ENCODE results near the gene MAU2. TPM values are rescaled to one million over a fixed set of nuclear protein-coding genes. Genes with fewer than 3 reads are reported as not detected.

MAU2 gene
- total and polyA plus RNA-seq, 2 of the 13 experiments (the other 11 are each of a cell fraction or from before 2014, with no cell fraction given) = 16.8 to 33.8 TPM

GRCh38 chr19:19404879-19405860 is 84.5 kb downstream of the MAU2 start, which contains the start of gene GATAD2A (continued):
- TF ChIP-seq ARID4A (CRISPR knock-in tag; IDR thresholded peaks at IDR 0.05; ENCODE audit: borderline replicate concordance) (peak; percentile 88), ATF5 (CRISPR knock-in tag; IDR thresholded peaks at IDR 0.05; ENCODE audit: low read depth) (peak; percentile 83; the same call in 1 of the 2 replicates), ZC3H4 (CRISPR knock-in tag; IDR thresholded peaks at IDR 0.05; ENCODE audit: borderline replicate concordance) (no peak), CBFB (CRISPR knock-in tag; IDR thresholded peaks at IDR 0.05) (peak; percentile 65; the same call in 1 of the 2 replicates), NFE2L1 (CRISPR knock-in tag; IDR thresholded peaks at IDR 0.05; ENCODE audit: borderline replicate concordance) (peak; percentile 52; the same call in 1 of the 2 replicates), ZNF235 (CRISPR knock-in tag; IDR thresholded peaks at IDR 0.05; ENCODE audit: borderline replicate concordance) (peak; percentile 69; the same call in 1 of the 2 replicates), ZNF354B (CRISPR knock-in tag; IDR thresholded peaks at IDR 0.05) (peak; percentile 97), ZNF816 (CRISPR knock-in tag; IDR thresholded peaks at IDR 0.05; ENCODE audit: borderline replicate concordance) (0 out of 2 replicates have a peak, but pooled peaks have one; percentile 53), ZNF530 (CRISPR knock-in tag; IDR thresholded peaks at IDR 0.05; ENCODE audit: low read depth) (no peak), MBD4 (IDR thresholded peaks at IDR 0.05; ENCODE audit: borderline replicate concordance, low read length) (no peak), SKI (IDR thresholded peaks at IDR 0.05; ENCODE audit: partially characterized antibody) (peak; percentile 62), FOXK2 (IDR thresholded peaks at IDR 0.05) (no peak), DNMT3B (CRISPR knock-in tag; conservative IDR thresholded peaks at IDR 0.05) (0 out of 2 replicates have a peak, but pooled peaks have one; percentile 46), RBAK (CRISPR knock-in tag; IDR thresholded peaks at IDR 0.05) (no peak), ATM (IDR thresholded peaks at IDR 0.05; ENCODE audit: borderline replicate concordance) (no peak), NCOA5 (CRISPR knock-in tag; IDR thresholded peaks at IDR 0.05) (no peak), NFIC (IDR thresholded peaks at IDR 0.05; ENCODE audit: low read length) (no peak), ZNF839 (CRISPR knock-in tag; IDR thresholded peaks at IDR 0.05; ENCODE audit: borderline replicate concordance) (0 out of 2 replicates have a peak, but pooled peaks have one; percentile 90), DDIT3 (CRISPR knock-in tag; IDR thresholded peaks at IDR 0.05) (no peak)
- TF ChIP-seq, protein P1, sequence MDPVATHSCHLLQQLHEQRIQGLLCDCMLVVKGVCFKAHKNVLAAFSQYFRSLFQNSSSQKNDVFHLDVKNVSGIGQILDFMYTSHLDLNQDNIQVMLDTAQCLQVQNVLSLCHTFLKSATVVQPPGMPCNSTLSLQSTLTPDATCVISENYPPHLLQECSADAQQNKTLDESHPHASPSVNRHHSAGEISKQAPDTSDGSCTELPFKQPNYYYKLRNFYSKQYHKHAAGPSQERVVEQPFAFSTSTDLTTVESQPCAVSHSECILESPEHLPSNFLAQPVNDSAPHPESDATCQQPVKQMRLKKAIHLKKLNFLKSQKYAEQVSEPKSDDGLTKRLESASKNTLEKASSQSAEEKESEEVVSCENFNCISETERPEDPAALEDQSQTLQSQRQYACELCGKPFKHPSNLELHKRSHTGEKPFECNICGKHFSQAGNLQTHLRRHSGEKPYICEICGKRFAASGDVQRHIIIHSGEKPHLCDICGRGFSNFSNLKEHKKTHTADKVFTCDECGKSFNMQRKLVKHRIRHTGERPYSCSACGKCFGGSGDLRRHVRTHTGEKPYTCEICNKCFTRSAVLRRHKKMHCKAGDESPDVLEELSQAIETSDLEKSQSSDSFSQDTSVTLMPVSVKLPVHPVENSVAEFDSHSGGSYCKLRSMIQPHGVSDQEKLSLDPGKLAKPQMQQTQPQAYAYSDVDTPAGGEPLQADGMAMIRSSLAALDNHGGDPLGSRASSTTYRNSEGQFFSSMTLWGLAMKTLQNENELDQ (CRISPR knock-in tag; IDR thresholded peaks at IDR 0.05; ENCODE audit: borderline replicate concordance) = 0 out of 2 replicates have a peak, but pooled peaks have one; percentile 42

All from HepG2 (cell line).